Measurements from ENCODE around the gene RAD51B. TPM values are rescaled to one million over a fixed set of nuclear protein-coding genes. Genes with fewer than 3 reads are reported as not detected.

The RAD51B gene
- total and polyA plus RNA-seq, 3 donors from 2014 or later: 5.5 to 22.5 (median 19.1) TPM

GRCh38 chr14:68722968-68723566 is 903.5 kb downstream of the RAD51B start:
- TF ChIP-seq POLR2A (IDR thresholded peaks at IDR 0.05) (no peak), CTCF (IDR thresholded peaks at IDR 0.05) (no peak)
- 91 to 93% methylated on average over 5 of the region's 5 CpGs for WGBS, 2 donors

GRCh38 chr14:68723808-68724268 is 904.3 kb downstream of the RAD51B start:
- no peaks in the 10 kb centered on the region for H3K27me3 ChIP-seq
- intact Hi-C loops (cut with DNase I; ENCODE audit: low total_unique reads): no loop called here
- 62 to 75% methylated on average over 3 of the region's 3 CpGs for WGBS, 2 donors
- H3K4me1 ChIP-seq: no peaks in the 10 kb centered on the region
- H3K27ac ChIP-seq: no peak overlapping the region
- DNase-seq: no peak
- no peaks in the 10 kb centered on the region for H3K9me3 ChIP-seq
- TF ChIP-seq POLR2A (IDR thresholded peaks at IDR 0.05): no peak
- no peak for TF ChIP-seq CTCF (IDR thresholded peaks at IDR 0.05)
- no peaks in the 10 kb centered on the region for H3K36me3 ChIP-seq (ENCODE audit: low read depth, missing control alignments)
- H3K4me3 ChIP-seq: no peak overlapping the region

More at GRCh38 chr14:68722968-68723566, 903.5 kb downstream of the RAD51B start:
- Histone ChIP-seq H3K27me3 (no peaks in the 10 kb centered on the region), H3K9me3 (no peaks in the 10 kb centered on the region), H3K4me1 (no peaks in the 10 kb centered on the region), H3K36me3 (ENCODE audit: low read depth, missing control alignments) (no peaks in the 10 kb centered on the region), H3K27ac (no peak overlapping the region), H3K4me3 (no peak overlapping the region)
- intact Hi-C loops (cut with DNase I; ENCODE audit: low total_unique reads): no loop called here
- no peak for DNase-seq

- Histone ChIP-seq H3K36me3 (ENCODE audit: low read depth, missing control alignments) (no peaks in the 10 kb centered on the region), H3K4me3 (no peak overlapping the region), H3K4me1 (no peaks in the 10 kb centered on the region), H3K27me3 (no peaks in the 10 kb centered on the region), H3K9me3 (no peaks in the 10 kb centered on the region), H3K27ac (no peak overlapping the region)
- TF ChIP-seq CTCF (IDR thresholded peaks at IDR 0.05): no peak
- no peak for TF ChIP-seq POLR2A (IDR thresholded peaks at IDR 0.05)
- intact Hi-C loops (cut with DNase I; ENCODE audit: low total_unique reads): no loop called here
- 93 to 98% methylated on average over 3 of the region's 3 CpGs for WGBS, 2 donors
- DNase-seq: no peak
These were observed 905.3 kb downstream of the RAD51B start for GRCh38 chr14:68724914-68725313.

GRCh38 chr14:68726093-68726695 is 906.6 kb downstream of the RAD51B start:
- WGBS, 2 donors: 94% methylated on average over 5 of the region's 5 CpGs

More at GRCh38 chr14:68726093-68726695, 906.6 kb downstream of the RAD51B start:
- no peak overlapping the region for H3K4me3 ChIP-seq
- intact Hi-C loops (cut with DNase I; ENCODE audit: low total_unique reads): no loop called here
- DNase-seq: no peak
- no peaks in the 10 kb centered on the region for H3K27me3 ChIP-seq
- H3K27ac ChIP-seq: no peak overlapping the region
- no peak for TF ChIP-seq CTCF (IDR thresholded peaks at IDR 0.05)
- no peak for TF ChIP-seq POLR2A (IDR thresholded peaks at IDR 0.05)
- H3K36me3 ChIP-seq (ENCODE audit: low read depth, missing control alignments): no peaks in the 10 kb centered on the region
- no peaks in the 10 kb centered on the region for H3K4me1 ChIP-seq
- no peaks in the 10 kb centered on the region for H3K9me3 ChIP-seq
